ENCODE results near the gene ATP1A4. TPM values are rescaled to one million over a fixed set of nuclear protein-coding genes. Genes with fewer than 3 reads are reported as not detected.

Gene ATP1A4
- total and polyA plus RNA-seq, 8 donors: 0.05 to 0.37 TPM; not detected in 6

DNA sequence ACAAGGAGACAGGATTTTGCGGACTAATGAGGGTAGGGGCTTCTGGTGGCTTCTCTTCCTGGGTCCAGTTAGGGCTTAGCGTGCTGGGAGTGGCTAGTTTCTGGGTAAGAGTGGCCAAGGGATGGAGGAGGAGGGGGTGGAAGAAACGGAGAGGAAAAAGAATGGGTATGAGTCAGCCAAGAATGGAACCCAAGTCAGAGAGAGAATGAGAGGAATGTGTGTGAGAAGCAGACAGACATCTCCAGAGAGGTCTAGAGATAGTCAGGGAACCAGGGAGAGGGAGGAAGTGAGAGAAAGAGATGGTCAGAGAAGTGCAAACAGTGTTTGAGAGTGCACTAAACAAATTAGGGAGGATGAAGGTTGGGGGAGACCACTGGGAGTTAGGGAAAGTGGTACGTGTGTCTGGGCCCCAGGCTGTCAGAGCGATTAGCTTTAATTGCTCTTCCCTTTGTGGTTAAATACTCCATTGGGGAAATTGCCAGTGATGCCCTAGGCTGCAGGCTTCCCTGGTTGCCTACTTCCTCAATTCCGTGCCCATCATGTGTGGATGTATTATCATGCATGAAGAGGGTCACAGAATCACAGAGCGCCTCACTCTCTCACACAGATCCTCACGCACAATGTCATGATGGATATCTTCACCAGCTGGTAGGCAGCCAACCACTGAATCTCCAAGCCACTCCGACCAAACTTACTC is 55.2 kb downstream of the ATP1A4 start:
- H3K36me3 ChIP-seq: peaks cover 12 to 42% (median 31%) of the 10 kb centered on the region in 4 donors
- peak in 1 of 2 donors; percentile 38 for DNase-seq
- intact Hi-C loops (cut with DNase I; ENCODE audit: low total_unique reads): no loop called here
- H3K27ac ChIP-seq: peak overlapping the region in 4 of 5 donors; percentile 93 to 95 (median 94)
- TF ChIP-seq POLR2A (IDR thresholded peaks at IDR 0.05) (no peak), EP300 (IDR thresholded peaks at IDR 0.05) (no peak), POLR2AphosphoS5 (IDR thresholded peaks at IDR 0.05) (no peak)
- TF ChIP-seq, protein P1, sequence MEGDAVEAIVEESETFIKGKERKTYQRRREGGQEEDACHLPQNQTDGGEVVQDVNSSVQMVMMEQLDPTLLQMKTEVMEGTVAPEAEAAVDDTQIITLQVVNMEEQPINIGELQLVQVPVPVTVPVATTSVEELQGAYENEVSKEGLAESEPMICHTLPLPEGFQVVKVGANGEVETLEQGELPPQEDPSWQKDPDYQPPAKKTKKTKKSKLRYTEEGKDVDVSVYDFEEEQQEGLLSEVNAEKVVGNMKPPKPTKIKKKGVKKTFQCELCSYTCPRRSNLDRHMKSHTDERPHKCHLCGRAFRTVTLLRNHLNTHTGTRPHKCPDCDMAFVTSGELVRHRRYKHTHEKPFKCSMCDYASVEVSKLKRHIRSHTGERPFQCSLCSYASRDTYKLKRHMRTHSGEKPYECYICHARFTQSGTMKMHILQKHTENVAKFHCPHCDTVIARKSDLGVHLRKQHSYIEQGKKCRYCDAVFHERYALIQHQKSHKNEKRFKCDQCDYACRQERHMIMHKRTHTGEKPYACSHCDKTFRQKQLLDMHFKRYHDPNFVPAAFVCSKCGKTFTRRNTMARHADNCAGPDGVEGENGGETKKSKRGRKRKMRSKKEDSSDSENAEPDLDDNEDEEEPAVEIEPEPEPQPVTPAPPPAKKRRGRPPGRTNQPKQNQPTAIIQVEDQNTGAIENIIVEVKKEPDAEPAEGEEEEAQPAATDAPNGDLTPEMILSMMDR (IDR thresholded peaks at IDR 0.05): no peak
- no peaks in the 10 kb centered on the region for H3K27me3 ChIP-seq
- WGBS, 5 donors: 56 to 68% (median 62%) methylated on average over 9 of the region's 9 CpGs
- H3K4me3 ChIP-seq: peak overlapping the region; percentile 69 to 91 (median 84)
- no peaks in the 10 kb centered on the region for H3K9me3 ChIP-seq
- peaks cover 37 to 70% (median 65%) of the 10 kb centered on the region in 4 donors for H3K4me1 ChIP-seq

DNA sequence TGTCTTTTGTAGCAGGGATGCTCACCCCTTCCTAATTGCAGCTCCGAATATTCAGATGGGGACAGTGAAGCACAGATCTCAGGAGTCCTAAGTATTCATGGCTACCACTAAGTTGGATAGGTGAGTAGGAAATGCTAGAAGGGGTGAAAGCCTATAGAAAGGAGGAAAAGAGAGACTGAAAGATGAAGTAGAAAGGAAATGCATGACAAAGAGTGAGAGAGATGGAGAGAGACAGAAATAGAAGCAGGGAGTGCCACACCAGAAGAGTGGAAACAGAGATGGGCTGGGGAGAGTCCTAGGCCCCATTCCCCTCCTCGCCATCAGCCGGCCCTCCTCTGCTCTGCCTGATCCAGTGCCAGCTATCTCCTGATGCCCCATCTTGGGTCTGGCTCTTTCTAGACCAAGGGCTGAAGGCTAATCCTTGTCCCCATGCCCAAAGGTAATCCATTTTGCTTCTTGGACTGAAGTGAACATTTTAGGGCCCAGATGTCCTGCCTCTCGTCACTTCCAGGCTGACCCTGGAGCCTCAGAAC is 55.8 kb downstream of the ATP1A4 start:
- Histone ChIP-seq H3K4me3 (peak overlapping the region in 1 of 4 donors; percentile 79), H3K36me3 (peaks cover 18 to 48% (median 37%) of the 10 kb centered on the region in 4 donors), H3K4me1 (peaks cover 37 to 70% (median 65%) of the 10 kb centered on the region in 4 donors), H3K27me3 (no peaks in the 10 kb centered on the region), H3K27ac (peak overlapping the region in 4 of 5 donors; percentile 93 to 95 (median 94)), H3K9me3 (no peaks in the 10 kb centered on the region)
- intact Hi-C loops (cut with DNase I; ENCODE audit: low total_unique reads): no loop called here
- DNase-seq: no peak
- 74 to 90% (median 88%) methylated on average over 4 of the region's 4 CpGs for WGBS, 5 donors
- TF ChIP-seq EP300 (IDR thresholded peaks at IDR 0.05): no peak

DNA sequence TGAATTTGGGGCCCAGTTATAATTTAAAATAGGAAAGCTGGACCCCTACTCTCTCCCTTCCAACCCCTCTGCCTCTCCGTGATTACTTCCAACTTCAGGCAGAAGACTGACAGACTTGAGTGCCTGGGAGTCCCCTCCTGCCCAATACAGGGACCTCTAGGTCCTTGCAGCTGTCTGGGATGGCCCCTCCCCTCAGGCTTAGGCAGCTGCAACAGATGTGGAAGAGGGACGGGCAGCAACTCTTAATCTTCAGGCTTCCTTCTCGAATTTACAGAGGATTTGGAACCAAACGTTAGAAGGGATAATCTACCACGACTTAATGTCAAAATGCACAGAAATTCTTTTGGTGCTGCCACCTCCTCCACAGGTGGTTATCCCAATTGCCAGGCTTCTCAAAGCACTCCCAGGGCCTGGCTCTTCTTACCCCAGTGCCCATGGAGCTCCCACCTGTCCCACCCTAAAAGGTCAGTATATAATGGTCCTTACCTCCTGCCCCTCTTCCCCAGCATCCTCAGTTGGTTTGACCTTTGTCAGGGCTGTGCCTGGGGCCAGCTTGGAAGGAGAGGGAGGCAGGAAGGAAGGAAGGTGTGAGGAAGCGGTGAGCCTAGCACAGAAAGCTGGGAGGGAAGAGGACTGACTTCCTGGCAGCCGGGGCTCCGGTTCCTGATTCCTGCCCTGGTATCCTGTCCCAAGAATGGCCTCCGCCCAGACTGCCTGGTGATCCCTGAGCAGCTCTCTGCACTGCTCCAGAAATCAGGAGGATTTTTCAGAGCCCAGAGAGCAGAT is 56.6 kb downstream of the ATP1A4 start:
- no peak overlapping the region for H3K4me3 ChIP-seq
- H3K9me3 ChIP-seq: no peaks in the 10 kb centered on the region
- H3K27me3 ChIP-seq: no peaks in the 10 kb centered on the region
- no peak for DNase-seq
- intact Hi-C loops (cut with DNase I; ENCODE audit: low total_unique reads): no loop called here
- peaks cover 37 to 70% (median 65%) of the 10 kb centered on the region in 4 donors for H3K4me1 ChIP-seq
- no peak for TF ChIP-seq EP300 (IDR thresholded peaks at IDR 0.05)
- no peak for TF ChIP-seq POLR2AphosphoS5 (IDR thresholded peaks at IDR 0.05)
- TF ChIP-seq, protein P1 (IDR thresholded peaks at IDR 0.05): no peak
- peaks cover 26 to 56% (median 45%) of the 10 kb centered on the region in 4 donors for H3K36me3 ChIP-seq
- H3K27ac ChIP-seq: peak overlapping the region in 4 of 5 donors; percentile 93 to 95 (median 94)
- 62 to 79% (median 68%) methylated on average over 9 of the region's 9 CpGs for WGBS, 5 donors

DNA sequence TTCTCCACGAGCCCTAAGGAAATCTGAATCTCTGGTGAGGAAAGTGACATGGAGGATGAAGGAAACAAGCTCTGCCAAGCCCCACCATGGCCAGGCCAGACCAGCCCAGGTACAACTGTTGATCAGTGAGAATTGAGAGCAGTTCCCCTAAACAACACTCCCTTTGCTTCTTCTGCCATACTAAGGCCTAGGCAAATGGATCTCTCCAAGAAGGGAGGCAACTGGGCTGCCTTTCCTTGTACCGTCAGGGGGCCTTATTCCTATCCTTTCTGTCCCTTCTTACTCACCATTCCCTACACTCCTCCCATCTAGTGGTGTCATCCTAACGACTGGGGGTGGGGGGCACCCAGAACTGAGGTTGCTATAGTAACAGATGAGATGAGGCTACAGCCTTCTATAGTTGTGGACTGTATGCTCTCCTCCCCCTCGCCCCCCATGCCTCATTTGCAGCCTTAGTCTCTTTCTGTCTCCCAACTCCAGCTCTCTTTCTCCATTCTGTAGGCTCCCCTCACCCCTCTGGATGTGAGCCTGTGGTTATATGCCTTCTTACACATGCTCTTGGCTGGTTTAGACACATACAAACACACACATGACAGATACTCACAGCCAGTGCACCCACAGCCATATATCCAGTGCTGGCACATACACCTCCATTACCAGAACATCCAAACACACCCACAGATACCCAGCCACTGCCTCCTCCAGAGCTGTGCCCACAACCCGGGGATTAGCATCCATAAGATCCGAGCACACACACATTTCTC is 57.3 kb downstream of the ATP1A4 start:
- intact Hi-C loops (cut with DNase I; ENCODE audit: low total_unique reads): no loop called here
- Histone ChIP-seq H3K4me1 (peaks cover 37 to 69% (median 65%) of the 10 kb centered on the region in 4 donors), H3K36me3 (peaks cover 33 to 63% (median 52%) of the 10 kb centered on the region in 4 donors)

More for the DNA sequence above, 57.3 kb downstream of the ATP1A4 start:
- Histone ChIP-seq H3K9me3 (no peaks in the 10 kb centered on the region), H3K4me3 (no peak overlapping the region), H3K27ac (peak overlapping the region in 4 of 5 donors; percentile 93 to 95 (median 94)), H3K27me3 (no peaks in the 10 kb centered on the region)
- WGBS, 5 donors: 66 to 76% (median 70%) methylated on average over 6 of the region's 6 CpGs
- TF ChIP-seq EP300 (IDR thresholded peaks at IDR 0.05): no peak
- no peak for TF ChIP-seq POLR2AphosphoS5 (IDR thresholded peaks at IDR 0.05)
- TF ChIP-seq POLR2A (IDR thresholded peaks at IDR 0.05): no peak
- TF ChIP-seq, protein P1 (IDR thresholded peaks at IDR 0.05): no peak
- no peak for DNase-seq

Data from stomach (tissue), 9 donors.